Measurements from ENCODE around the gene LARGE1.

LARGE1 gene

DNA sequence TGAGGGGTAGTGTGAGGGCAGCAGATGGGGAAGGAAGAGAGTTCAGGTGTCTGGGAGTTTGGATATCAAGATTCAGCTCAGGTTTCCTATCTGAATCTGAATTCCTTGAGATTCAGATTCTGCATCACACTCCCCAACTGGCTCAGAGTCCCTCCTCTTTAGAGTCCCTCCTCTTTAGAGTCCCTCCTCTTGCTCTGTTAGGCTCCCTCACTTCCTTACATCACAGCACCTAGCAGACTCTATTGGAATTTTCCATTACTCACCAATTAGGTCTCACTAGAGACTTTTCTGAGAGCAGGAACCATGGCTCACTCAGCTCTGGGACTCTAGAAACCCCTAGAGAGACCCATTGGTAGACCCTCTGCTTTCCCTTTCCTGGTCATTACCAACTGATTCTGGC is 558.7 kb downstream of the LARGE1 start:
- DNase-seq (ENCODE audit: low read depth), result no peak

DNA sequence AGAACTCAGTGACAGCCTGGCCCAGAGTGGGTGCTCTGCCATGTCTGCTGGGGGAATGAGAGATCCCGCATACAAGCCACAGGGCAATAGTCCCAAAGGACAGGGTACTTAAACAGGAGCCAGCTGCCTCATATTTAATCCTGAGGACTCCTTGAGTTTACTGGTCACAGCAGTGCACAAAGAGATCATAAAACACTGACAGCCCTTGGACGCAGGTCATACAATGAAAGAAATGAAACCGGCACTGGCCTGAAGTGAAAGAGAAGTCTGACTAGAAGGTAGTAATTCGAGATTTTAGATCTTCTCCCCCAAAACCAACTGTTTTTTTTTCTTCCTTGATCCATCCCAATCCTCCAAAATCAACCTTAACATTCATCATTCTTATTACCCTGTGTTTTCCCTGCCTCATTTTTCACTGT is 562.3 kb downstream of the LARGE1 start:
- DNase-seq (ENCODE audit: low read depth), result no peak

DNA sequence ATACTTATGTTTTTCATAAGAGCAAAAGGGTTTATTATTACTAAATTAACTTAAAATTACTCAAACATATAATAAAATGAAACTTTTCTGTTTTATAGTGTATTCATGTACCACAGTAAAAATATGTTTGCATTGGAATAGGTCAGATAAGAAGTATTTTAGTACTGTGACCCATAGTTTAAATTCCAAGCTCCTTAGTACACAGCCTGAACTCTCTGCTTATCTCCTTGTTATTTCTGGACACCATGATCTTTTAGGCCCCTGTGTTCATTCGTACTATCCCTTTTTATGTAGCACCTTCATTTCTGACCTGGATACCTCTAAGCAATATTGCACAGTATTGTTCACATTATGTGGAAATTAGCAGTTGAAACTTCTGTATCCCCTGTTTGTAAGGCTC is 565.3 kb downstream of the LARGE1 start:
- DNase-seq (ENCODE audit: low read depth), result no peak

DNA sequence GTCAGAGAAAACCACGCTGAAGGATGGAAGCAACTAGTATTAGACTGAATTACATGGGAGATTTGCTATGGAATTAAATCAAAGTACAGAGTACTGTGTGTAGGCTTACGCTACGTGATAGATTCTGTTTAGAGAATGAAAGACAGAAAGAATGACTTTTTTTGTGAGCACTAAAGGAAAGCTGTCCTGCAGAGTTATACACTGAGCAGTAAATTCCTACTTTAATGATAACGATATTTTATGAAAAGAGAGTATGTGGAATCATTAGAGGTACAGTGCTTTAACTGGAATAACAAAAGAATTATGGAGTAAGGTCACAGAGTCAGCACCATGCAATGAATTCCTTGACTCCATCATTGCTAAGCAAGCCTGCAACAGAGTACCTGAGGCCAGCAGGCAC is 566.8 kb downstream of the LARGE1 start:
- DNase-seq (ENCODE audit: low read depth), result no peak

DNA sequence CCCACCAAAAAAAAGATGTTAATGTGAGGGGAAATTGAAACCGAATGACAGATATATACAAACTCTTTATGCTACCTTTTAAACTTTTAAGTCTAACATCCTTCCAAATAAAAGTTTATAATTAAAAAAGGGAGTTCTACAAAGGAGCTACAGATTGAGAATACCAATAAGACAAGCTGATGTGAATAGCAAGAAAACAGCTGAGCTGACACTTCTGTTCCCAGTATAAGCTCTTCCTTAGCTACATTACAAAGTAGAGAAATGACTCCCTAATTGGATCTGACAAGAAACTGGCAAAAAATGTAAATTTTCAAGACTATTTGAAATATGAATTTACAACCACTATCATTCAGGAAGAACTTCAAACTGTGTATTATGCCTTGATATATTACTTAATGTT is 567.5 kb downstream of the LARGE1 start:
- no peak for DNase-seq (ENCODE audit: low read depth)

DNA sequence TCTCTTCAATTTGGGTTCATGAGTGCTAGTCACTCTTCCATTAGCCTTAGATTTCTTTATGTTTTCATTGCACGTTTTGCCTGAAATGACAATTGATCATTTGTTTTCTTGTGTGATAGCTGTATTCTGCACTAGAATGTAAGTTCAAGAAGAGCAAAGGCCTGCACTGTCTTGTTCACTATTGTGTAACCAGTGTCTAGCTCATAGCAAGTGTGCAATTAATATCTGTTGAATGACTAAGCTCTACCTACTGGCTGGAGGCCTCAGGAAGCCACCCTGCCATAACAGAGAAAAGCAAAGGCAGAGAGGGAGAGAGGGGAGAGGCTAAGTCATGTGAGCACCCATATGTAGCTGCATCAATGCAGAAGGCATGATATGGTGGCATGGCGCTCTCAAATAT is 569.3 kb downstream of the LARGE1 start:
- no peak for DNase-seq (ENCODE audit: low read depth)

DNA sequence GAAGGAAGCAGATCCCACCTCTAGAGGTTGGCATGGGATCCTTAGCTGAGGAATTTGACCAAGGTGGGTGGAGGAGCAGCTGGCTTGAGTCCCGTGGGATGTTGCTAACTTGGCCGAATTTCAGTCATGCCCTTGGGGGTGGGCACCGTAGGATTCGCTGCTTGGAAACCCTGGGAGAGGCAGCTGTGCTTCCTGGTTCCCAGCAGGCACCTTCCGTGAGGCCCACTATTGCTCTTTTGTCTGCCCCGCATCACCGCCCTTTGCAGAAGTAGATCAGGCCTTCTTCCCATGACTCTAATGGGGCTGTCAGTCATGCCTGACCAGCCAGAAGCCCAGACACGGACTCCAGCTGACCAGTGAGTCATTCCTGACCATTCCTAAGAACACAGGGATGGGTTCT is 569.8 kb downstream of the LARGE1 start:
- no peak for DNase-seq (ENCODE audit: low read depth)

DNA sequence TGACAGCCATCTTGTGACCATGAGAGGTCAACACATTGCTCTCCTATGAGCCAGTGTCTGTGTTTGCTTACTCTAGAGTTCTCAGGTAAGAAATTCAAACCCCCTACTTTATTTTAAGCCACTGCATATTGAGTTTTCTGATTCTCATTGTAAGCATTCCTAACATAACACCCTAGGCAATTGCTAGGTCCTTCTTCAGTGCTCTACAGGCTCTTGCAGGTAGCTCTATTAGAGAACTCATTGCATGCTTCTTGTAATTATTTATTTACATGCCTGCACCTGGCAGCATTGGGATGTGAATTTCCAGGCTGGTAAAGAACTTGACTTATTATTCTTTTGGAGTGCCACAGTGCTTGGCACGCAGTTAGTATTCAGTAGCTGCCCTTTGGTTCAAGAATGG is 573.3 kb downstream of the LARGE1 start:
- no peak for DNase-seq (ENCODE audit: low read depth)

DNA sequence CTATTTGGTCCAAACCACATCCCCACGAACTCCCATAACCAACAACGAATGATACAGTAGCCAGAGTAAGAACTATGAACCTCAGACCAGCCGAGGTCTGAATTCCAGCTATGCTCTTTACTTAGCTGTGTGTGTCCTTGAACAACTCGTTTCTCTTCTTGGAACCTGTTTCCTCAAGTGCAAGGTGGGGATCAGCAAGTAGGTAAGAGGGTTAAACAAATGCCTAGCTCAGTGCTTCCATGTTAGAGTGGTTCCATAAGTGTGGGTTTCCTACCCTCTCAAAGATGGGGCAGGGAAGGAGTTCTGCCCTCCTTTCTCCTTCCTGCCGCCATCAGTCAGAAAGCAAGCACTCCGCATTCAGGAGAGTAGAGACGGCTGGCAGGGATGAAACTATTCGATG is 578.7 kb downstream of the LARGE1 start:
- DNase-seq (ENCODE audit: low read depth), result no peak

DNA sequence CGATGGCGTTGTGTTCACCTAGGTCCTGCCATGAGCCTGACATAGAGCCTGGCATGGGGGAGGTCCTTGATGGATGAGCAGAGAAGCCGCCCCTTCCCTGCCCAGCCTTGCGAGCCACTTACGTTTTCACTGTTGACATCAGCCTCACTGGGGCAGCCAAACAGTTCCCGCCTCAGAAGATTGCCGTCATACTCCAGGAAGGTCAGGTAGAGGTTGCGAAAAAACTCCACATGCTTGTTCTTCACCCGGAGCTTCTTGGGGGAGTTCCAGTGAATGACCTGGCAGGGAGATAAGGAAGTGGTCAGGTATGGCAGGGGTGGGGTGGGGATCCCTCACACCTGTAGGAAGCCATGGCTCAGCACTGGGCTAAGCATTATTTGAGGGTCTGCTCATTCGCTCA is 582.8 kb downstream of the LARGE1 start:
- no peak for DNase-seq (ENCODE audit: low read depth)

DNA sequence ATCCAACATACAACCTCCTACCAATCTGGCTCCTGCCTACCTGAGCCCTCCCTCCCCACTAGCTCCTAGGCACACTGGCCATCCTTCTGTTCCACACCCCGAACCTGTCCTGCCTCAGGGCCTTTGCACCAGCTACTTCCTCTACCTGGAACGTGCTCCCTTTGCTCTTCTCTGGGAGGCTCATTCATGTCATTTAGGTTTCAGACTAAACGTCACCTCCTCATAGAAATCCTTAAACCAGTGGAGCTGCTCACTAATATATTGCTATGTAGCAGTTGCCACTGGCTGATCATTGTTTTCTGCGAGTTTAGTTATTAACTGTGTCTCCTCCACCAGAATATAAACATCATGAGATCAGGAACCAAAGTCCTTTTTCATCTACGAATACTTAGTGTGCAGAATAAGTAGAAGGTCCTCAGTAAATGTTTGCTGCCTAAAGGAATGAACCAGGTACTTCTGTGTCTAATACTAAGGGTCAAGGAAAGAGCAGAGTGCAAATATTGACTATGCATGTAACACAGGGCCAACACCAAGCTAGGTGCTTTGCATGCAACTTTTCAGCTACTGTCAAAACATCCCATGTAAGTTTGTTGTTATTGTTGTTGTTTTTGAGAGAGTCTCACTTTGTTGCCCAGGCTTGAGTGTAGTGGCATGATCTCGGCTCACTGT is 584.5 kb downstream of the LARGE1 start:
- no peak for DNase-seq (ENCODE audit: low read depth)

DNA sequence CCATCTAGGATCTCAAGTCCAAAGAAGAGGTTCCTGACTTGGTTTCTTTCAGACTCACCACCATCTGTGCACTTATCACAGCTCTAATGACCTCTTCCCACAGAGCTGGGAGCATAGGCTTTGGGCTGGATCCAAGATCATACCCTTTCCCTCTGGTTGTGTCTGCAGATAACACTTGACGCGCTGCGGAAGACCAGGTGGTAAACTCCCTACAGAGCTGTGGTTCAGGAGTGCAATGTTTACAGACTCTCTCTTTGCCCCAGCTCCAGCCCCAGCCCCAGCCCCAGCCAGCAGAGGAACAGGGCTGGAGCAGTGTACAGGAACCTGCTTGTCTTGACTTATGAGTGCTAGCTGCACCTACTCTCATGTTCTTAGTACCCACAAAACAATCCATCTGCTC is 587.7 kb downstream of the LARGE1 start:
- no peak for DNase-seq (ENCODE audit: low read depth)

DNA sequence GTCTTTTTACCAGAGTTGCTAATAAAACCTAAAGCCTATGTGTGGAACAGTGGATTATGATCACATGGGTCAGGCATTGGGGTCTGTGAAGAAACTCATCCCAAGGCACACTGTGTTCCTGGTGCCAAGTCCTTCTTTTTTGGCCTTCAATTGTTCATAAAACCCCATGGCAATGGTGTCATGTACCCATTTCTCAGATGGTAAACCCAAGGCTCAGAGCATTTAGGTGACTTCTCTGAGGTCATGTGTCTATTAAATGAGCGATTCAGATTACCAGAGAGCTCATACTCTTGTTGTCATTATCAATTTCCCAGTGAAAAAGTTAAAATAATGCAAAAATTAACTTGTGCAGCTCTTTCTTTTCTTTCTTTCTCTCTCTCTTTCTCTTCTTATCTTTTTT is 589.3 kb downstream of the LARGE1 start:
- no peak for DNase-seq (ENCODE audit: low read depth)

DNA sequence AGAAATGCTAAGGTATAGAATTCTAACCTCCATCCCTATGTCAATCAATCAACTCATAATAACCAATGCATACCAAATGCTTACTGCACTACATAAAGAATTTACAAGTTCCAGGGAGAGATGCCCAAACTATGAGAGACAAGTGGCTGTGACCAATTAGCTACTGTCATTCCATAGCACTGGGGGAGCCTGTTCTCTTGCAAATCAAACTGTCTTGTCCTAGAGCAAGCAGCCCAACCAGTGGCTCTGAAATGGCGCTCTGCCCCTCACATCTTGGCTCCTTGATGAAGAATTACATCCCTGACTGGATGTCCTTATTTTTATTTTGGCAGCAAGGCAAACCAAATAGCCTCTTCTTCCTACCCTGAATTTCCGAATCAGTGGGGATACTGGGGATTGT is 589.7 kb downstream of the LARGE1 start:
- no peak for DNase-seq (ENCODE audit: low read depth)

DNA sequence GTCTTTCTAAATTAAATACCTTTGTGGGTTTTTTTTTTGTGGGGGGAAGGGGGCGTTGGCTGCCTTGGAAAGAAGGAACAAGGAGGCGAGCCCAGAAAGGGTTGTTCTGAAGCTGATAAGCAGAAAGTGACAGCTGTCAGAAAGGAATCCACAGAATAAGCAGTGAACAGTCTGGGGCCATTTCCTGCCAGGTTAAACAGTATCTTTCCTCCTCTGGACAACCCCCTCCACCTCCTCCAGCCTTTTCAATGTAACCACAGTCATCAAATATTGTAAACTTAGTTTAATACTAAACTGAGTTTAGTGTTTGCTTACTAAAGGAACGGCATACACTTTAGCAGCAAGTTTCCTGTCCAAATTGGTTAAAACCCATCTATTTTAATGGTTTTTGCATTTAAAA is 590.9 kb downstream of the LARGE1 start:
- DNase-seq (ENCODE audit: low read depth), result no peak

DNA sequence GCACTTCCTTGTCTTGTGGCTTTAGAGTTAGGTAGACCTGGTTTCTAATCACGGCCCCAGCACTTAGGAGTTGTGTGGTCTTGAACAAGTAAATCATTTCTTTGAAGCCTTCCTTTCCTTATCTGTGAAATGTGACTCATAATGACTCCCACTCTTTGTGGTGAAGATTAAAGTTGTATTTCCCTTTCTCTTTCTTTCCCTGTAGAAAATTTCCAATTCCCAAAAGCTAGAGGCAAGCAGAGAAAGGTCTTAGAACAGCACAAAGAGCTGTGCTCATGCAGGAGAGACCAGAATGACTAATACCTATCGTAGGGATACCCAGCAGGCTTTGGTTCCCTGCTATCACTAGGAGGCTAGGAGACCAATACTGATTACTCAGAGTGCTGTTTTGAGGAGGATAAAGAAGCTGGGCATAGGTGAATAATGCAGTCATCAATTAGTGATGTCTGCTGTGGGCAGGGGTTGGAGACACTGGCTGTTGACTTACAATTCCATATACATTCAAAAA is 591.4 kb downstream of the LARGE1 start:
- DNase-seq (ENCODE audit: low read depth), result no peak

DNA sequence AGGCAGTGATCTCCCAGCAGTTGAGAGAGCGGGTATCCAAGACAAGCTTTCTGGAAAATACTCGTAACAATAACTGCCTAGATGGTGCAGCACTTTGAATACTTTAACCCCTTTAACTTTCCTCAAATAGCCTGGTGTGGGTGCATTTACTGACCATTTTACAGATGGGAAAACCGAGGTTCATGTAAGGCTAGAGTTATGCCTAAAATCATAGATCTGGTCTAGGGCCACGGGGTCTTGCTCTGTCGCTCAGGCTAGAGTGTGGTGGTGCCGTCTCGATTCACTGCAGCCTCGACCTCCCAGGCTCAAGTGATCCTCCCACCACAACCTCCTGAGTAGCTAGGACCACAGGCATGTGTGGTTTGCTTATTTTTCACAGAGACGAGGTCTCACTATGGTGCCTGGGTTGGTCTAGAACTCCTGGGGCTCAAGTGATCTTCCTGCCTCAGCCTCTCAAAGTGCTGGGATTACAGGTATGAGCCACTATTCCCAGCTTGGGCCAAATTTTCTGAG is 592.9 kb downstream of the LARGE1 start:
- no peak for DNase-seq (ENCODE audit: low read depth)

DNA sequence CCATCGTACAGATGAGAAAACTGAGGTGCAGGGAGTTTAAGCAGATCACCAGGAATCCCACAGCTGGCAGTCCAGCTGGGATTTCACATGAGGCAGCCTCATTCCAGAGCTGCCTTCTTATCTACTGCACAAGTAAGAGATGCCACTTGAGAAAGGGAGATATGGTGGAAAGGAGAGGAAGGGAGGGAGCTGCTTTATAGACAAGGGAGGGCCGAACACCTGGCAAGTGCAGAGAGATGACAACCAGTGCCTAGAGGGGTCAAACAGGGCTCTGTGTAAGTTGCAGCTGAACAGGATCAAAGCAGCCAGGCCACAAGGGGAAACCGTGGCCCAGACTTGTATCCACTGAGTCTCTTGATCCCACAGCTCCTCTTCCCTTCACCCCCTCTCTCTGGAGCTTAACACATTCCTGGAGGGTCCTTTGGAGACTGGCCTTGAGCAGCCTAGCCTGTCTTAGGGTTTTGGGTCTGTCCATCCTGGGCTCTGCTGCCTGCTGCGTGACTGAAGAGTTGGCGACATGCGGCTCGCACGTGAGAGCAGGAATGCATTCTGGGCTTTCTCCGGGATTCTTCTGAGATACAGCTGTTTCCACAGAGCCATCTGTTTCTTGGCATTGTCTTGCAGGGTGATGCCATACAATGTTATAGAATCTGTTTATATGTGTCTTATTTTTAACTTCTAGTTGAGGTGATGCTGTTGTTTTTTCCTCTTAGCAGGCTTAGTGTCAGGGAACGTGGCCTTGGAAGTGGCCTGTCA is 593.6 kb downstream of the LARGE1 start:
- no peak for DNase-seq (ENCODE audit: low read depth)

DNA sequence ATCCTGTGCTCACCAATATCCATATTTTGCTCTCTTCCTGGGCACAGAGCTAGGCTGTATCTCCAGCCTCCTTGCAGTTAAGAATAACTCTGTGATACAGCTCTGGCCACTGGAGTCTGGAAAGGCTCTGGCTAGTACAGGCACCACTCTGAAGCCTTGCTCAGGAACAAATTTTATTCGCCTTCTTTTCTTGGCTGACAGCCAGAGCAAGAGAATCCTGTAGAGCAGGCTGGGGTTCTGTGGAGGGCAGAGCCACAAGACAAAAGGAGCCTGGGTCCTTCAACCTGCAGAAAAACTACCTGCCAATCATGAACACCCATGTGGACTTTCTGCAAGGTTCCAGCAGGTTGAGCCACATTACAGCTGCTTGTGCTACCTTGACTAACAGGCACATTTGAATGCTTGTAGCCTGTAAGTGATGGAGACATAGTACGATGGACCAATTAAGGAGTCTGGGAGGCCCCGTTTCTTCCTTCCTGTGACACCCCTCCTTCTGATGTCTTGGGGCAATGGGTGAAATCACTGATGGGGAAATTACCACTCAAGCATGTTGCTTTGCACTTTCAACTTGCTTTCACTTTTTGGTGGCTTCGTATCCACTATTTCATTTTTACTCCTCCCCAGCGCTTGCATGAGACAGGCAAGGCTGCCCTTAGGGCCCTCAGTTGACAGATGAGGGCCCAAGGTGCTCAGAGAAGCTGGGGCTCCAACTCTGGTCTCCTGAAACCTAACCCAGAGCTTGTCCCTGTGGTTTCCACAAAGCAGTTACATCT is 594.9 kb downstream of the LARGE1 start:
- no peak for DNase-seq (ENCODE audit: low read depth)

DNA sequence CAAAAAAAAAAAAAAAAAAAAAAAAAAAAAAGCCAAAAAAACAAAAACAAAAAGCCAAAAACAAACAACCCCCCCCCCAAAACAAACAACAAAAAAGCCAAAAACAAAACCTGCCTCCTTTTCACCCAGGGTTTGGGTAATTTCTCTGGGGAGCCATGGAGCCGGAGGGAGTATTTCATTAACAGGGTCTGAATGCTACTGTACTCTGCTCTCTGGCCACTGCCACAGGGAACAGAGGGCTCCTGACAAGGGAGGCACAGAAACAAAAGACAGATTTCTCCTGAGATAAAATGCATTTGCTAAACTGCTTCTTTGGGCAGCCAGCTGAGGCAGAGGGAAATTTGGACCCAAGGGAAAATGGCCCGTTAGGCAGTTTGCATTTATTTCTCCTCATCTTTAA is 596.0 kb downstream of the LARGE1 start:
- DNase-seq (ENCODE audit: low read depth), result no peak

DNA sequence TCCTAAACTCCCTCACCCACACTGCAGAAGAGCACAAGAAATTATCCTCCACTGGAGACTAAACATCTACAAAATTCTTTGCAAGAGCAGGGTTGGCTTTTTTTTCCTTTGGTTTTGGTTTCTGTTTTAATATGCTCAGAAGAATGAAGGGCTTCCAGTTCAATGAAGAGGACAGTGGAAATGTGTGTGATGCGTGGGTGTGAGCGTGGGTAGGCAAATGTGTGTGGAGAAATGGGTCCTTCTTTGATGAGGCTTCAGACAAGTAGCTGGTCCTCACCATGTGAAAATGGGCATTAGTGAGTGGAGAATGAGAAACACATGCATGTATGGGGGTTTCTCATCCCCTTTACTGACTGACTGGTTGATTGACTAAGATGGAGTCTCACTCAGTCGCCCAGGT is 598.8 kb downstream of the LARGE1 start:
- no peak for DNase-seq (ENCODE audit: low read depth)

DNA sequence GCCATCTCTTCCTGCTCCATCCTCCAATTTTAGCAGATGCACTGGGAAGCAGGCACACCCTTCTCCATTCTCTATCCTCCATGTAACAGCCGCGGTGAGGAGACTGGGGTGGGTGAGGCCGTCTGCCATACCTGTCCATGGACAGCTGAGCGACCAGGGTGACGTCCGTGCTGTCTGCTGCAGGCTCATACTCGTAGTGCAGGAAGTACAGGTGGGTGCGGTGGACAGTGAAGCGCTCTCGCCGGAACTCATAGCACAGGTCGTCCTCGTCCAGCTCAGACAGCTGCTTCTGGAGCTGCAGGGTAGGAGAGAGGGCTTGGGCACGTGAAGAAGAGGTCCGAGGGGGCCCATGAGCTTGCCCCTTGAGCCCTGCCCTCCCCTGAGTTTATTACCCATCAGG is 604.3 kb downstream of the LARGE1 start:
- DNase-seq (ENCODE audit: low read depth), result no peak

DNA sequence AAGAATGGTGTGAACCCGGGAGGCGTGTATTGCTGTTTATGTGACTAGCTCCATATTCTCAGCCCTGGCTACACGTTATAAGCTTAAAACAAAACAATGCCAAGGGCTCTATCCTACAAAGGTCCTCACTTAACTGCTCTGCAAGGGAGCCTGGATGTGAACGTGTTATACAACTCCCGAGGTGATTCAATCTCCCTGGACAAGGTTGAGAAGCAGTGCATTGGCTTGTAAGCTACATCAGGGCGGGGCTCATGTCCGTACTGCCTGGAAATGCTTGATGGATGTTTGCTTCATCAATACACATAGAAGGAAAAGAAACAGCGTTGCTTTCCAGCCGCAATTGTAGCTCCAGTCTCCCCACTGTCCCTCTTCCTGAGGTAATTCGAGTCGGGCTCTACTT is 605.2 kb downstream of the LARGE1 start:
- no peak for DNase-seq (ENCODE audit: low read depth)
